Erythroblast (primary cell): Measurements from ENCODE around the gene ZFYVE19.

ENCODE experiments used
- GATA1 ChIP-seq: IDR thresholded peaks from 2 replicates; pipeline ENCODE4 v1.6.1; 2011; ENCODE audit warnings: low read depth, mild to moderate bottlenecking, control low read depth, low read length, moderate library complexity
- POLR2A ChIP-seq: IDR thresholded peaks from 2 replicates; pipeline ENCODE4 v1.6.1; 2011; ENCODE audit warnings: mild to moderate bottlenecking, low read length

GRCh38 chr15:40792394-40792793 lies 14.5 kb upstream of the ZFYVE19 start:
- no peak for TF ChIP-seq POLR2A
- TF ChIP-seq GATA1: no peak
